ENCODE results near the gene FAM237A.

FAM237A gene

GRCh38 chr2:206692971-206693370, 50.7 kb downstream of the FAM237A start:
- no peak for DNase-seq

DNA sequence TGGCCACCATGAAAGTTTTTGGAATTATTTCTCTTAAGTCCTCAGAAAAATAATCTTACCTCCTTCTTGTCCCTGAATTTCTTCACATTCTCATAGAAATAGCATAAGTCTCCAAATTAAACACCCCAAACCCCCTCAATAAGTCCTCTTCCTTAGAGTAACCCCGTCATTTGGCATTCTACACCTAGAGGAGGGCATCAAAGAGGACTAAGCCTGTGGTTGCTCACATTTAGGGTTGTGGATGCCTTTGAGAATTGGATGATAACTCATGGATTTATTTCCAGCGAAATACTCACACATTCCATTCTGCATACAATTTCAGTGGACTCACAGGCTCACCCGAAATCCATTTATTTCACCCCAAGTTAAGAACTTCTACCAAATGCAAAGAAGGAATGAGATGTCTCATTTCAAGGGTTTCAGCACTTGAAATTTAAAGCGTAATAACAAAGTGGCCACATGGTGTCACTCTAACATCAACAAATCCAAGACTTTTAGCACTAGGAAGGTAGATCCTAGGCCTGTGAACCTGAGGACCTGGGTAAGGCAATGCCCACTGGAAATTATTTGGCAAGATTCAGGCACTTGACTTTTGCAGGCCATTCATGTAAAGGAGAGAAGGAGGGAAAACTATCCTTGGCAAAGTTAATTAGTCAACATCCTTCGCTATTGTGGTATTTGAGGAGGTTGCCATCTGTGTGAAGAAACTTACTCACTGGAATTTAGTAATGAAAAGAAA, 51.3 kb downstream of the FAM237A start:
- DNase-seq, result peak in 3 of 5 donors; percentile 17 to 45 (median 23)

GRCh38 chr2:206696910-206697309, 54.6 kb downstream of the FAM237A start:
- DNase-seq, result no peak

DNA sequence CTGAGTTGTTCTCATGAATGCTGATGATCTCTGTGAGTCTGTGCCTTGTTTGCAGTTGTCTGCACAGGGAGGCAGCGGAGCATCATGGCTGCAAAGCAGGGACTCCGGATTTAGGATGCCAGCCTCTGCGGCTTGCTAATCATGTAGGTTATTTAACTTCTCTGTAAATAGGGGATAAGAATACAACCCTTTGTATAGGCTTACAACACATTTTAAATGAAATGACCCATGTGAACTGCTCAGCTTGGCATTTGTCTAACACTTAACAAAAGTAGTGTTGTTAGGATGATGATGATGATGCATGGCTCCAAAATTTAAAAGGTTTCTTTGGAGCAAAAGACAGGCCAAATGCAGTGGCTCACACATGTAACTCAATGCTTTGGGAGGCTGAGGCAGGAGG, 56.5 kb downstream of the FAM237A start:
- no peak for DNase-seq

All from T-helper 1 cell (primary cell).